NCI-H510A (cell line): ENCODE measurements around the gene SQSTM1.
"Not testable (repeated sequence)": the region's sequence is repeated elsewhere in the genome, so short reads cannot be mapped to it uniquely, and the experiment has no call there.

Source experiments
- DNase-seq: peaks from one replicate; lab custom pipeline; 2025; lab: John Stamatoyannopoulos, UW

Gene SQSTM1

DNA sequence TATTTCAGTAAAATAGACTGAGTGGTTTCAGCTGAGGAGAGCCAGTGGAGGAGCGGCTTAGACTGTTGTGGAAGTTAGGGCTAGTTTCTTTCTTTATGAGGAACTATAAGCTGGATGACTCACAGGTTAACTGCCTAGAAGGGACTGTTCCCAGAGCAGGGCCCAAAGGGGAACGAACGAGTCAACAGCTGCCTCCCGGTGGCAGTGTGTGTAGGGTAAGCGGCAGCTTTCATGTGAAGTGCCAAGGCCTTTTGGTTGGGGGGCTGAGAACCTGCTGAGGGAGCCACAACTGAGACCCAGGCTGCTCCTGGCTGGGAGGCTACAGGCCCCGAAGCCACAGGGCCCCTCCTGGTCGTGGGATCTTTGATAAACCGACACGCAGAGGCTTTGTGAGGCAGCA is 7.0 kb downstream of the SQSTM1 start:
- DNase-seq: no peak

GRCh38 chr5:179828756-179829421 is 8.2 kb downstream of the SQSTM1 start:
- DNase-seq: no peak

- DNase-seq: no peak
These were observed 9.2 kb downstream of the SQSTM1 start for GRCh38 chr5:179829732-179830435.

DNA sequence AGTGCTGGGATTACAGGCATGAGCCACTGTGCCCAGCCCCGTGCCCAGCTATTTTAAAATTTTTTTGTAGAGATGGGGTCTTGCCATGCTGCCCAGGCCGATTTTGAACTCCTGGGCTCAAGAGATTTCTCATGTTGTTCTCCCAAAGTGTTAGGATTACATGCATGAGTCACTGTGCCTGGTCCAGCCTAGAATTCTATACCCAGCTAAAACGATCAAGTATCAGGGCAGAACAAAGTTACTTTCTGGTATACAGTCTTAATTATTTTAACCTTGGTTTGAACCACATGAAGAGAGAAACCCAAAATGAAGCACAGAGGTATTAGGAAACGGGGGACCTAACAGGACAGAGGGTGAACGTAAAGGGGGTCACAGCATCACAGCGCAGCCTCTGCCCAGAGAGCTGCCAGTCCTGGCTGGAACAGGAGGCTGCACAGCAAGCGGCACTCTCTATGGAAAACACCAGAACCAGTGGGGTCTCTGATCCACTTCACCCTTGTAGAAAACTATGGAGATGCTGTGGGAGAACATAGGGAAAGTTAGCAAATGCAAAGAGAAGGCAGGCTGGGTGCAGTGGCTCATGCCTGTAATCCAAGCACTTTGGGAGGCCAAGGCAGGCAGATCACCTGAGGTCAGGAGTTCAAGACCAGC is 10.2 kb downstream of the SQSTM1 start:
- DNase-seq: no peak

DNA sequence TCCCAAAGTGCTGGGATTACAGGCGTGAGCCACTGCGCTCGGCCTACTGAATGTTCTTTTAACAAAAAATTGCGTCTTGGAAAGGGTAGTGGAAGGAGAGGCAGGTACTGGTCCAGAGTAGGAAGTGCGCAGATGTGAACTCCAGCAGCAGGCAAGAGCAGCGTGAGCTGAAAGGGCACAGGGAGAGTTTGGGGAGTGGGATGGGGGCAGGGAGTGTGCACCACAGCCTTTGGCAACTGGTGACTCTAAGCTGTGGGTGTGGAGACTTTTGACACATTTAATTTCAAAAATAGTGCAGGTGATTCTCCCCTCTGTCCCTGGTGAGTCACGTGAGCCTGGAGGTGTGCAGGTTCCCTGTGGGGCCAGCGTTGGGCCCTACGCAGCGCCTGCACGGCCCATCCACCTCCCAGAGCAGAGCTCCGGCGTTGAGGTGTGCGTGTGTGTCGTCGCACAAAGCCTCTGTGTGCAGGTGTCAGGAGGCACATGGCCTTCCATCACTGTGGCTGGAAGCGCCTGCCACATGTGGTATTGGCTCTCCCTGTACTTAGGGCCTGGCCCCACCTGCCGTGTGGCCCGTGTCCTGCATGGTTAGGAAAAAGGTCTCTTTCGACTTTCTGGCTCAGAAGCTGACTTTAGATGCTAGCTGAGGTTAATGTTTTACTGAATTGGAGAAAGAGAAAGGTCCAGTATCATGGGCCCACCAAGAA is 11.5 kb downstream of the SQSTM1 start:
- no peak for DNase-seq

GRCh38 chr5:179833056-179833708 is 12.5 kb downstream of the SQSTM1 start:
- DNase-seq: no peak

GRCh38 chr5:179833709-179834070 is 13.0 kb downstream of the SQSTM1 start:
- no peak for DNase-seq

- DNase-seq: no peak
These were observed 13.4 kb downstream of the SQSTM1 start for GRCh38 chr5:179834120-179834519.

- DNase-seq: not testable (repeated sequence)
These were observed 14.2 kb downstream of the SQSTM1 start for GRCh38 chr5:179834871-179835270.

- no peak for DNase-seq
These were observed 15.7 kb downstream of the SQSTM1 start for GRCh38 chr5:179836225-179837019.

GRCh38 chr5:179837076-179838011 is 16.6 kb downstream of the SQSTM1 start:
- DNase-seq: no peak

DNA sequence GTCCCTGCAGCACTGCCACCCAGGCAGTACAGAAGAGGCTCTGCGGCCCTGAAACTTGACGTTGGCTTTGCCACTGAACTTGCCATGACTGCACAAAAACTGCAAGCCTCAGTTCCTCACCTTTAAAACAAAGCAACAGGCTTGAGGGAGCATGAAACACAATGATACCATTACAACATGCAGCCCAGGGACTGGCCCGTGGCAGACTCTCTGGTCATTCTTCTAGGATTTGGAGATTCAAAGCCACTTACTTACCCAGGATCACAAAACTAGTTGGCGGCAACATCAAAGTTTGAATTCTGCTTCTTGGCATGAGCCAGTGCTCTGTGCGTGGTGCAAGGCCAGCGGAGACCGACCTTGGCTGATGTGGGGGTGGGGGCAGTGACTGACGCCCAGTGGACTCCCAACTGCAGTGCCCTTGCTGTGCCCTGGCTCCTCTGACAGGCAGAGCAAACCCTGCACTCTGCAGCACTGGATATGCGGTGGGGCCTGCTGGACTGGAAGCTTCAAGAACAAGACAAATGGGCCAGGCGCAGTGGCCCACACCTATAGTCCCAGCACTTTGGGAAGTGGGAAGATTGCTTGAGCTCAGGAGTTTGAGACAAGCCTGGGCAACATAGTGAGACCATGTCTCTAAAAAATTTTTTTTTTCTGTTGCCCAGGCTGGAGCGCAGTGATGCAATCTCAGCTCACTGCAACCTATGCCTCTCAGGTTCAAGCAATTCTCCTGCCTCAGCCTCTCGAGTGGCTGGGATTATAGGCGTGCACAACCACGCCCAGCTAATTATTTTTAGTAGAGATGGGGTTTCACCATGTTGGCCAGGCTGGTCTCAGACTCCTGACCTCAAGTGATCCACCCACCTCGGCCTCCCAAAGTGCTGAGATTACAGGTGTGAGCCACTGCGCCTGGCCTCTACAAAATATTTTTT is 18.9 kb downstream of the SQSTM1 start:
- DNase-seq: no peak

DNA sequence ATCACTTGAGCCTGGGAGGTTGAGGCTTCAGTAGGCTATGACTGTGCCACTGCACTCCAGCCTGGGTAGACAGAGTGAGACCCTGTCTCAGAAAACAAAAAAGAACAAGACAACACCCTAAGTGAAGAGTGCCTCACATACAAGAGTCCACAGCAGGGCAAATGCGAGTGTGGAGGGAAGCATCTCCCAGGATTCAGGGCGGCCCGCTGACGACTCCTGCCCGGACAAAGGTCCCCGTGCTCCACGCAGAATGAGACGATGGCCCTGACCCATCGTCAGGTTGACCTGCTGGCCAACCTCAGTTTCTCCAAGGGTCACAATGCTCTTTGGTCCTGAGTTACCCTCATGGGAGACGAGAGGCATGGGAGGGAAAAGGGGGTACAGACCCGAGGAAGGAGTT is 19.6 kb downstream of the SQSTM1 start:
- no peak for DNase-seq

GRCh38 chr5:179840766-179841165 is 20.1 kb downstream of the SQSTM1 start:
- DNase-seq: no peak

- DNase-seq: no peak
These were observed 20.9 kb downstream of the SQSTM1 start for GRCh38 chr5:179841621-179842020.

- no peak for DNase-seq
These were observed 32.4 kb downstream of the SQSTM1 start for GRCh38 chr5:179852993-179853547.

DNA sequence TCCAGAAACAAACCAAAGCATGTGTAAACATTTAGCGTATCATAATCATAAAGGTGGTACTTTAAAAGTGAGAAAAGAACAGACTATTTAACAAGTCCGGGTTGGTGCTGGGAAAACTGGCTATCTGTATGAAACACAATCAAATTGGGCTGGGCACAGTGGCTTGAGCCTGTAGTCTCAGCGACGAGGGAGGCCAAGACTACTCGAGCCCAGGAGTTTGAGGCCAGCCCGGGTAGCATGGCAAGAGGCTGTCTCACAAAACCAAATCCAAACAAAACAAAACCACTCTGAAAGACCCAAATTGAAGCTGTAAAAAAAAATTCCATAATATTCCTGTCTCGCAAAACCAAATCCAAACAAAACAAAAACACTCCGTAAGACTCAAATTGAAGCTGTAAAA is 33.7 kb downstream of the SQSTM1 start:
- no peak for DNase-seq

GRCh38 chr5:179858241-179858585 is 37.5 kb downstream of the SQSTM1 start:
- no peak for DNase-seq
